ENCODE measurements around the gene SRRM4.
A peak's percentile ranks its signal among the peaks of the same experiment; 100 is the strongest.

Gene SRRM4

DNA sequence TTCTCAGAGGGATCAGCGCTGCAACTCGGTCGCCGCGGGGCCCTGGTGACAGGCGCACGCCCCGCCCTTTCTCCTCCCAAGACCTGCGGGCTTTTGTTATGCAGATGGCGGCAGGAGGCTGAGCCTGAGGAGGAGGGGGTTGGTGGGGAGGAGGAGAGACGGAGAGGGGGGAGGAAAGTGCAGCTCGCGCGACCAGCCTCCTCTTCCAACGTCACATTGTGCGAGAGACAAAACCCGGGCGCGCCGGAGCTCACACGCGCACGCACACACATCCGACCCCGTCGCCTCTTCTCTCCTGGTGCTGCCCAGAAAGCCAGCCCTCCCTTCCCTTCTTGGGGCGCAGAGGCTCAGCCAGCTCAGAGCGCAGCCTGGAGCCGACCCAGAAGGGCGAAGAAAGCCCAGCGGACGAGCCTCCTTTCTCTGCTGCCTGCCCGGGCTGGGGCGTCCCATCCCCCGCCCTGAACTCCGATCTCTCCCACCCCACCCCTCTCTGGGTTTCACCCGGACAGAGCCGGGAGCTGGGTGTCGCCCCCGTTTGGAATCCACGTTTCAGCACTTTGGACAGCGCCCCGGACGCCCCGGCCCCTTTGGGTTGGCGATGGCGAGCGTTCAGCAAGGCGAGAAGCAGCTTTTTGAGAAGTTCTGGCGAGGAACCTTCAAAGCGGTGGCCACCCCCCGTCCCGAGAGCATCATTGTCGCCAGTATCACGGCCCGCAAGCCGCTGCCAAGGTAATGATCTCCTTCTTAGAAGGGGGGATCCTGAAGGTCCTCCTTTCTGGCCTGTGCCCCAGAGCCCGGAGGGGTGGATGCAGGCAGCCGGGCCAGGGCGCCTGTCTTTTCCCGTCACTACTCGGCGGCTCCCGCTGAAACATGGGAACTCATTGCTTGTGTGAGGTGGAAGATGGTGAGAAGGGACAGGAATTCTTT, at the start of gene SRRM4:
TSS of gene SRRM4 (plus strand) at position 257 of the 927 bp plus-strand sequence. CDS start at position 599, 342 bp downstream.
- peak; percentile 98 for DNase-seq
- peak within 1 kb of the TSS; percentile 95 for H3K27ac ChIP-seq

DNA sequence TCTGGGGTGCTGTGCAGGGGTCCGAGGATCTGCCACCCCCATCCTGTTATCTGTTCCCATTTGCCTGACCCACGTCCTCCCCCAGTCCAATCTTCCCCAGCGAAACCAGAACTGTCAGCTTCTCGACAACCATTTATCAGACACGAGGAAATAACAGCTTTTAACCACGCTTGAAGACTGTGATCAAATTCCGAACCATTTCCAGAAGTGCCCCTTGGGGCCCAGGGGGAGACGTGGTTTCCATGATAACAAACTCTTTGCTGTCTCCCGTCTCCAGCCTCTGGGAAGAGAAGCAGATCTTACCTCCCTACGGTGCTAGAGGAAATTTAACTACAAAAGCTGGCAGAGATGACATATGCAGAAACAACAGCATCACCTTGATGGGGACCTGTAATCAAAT, 35.1 kb upstream of the SRRM4 start:
- Histone ChIP-seq H3K27ac (no peak overlapping the region), H3K27me3 (ENCODE audit: insufficient read depth, low read depth, severe bottlenecking) (no peaks in the 10 kb centered on the region), H3K9me3 (ENCODE audit: severe bottlenecking) (no peaks in the 10 kb centered on the region), H3K36me3 (no peaks in the 10 kb centered on the region), H3K4me3 (ENCODE audit: low read depth, low read length) (no peak overlapping the region)
- DNase-seq = no peak
- TF ChIP-seq, protein P1, sequence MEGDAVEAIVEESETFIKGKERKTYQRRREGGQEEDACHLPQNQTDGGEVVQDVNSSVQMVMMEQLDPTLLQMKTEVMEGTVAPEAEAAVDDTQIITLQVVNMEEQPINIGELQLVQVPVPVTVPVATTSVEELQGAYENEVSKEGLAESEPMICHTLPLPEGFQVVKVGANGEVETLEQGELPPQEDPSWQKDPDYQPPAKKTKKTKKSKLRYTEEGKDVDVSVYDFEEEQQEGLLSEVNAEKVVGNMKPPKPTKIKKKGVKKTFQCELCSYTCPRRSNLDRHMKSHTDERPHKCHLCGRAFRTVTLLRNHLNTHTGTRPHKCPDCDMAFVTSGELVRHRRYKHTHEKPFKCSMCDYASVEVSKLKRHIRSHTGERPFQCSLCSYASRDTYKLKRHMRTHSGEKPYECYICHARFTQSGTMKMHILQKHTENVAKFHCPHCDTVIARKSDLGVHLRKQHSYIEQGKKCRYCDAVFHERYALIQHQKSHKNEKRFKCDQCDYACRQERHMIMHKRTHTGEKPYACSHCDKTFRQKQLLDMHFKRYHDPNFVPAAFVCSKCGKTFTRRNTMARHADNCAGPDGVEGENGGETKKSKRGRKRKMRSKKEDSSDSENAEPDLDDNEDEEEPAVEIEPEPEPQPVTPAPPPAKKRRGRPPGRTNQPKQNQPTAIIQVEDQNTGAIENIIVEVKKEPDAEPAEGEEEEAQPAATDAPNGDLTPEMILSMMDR (IDR thresholded peaks at IDR 0.05; ENCODE audit: low read depth, low read length) = no peak

More for the DNA sequence above, at the start of gene SRRM4:
- Histone ChIP-seq H3K4me3 (ENCODE audit: low read depth, low read length) (peak within 1 kb of the TSS; percentile 88), H3K36me3 (peaks cover 31% of the 10 kb centered on the region), H3K9me3 (ENCODE audit: severe bottlenecking) (no peaks in the 10 kb centered on the region), H3K27me3 (ENCODE audit: insufficient read depth, low read depth, severe bottlenecking) (no peaks in the 10 kb centered on the region)
- TF ChIP-seq, protein P1 (IDR thresholded peaks at IDR 0.05; ENCODE audit: low read depth, low read length) = no peak

DNA sequence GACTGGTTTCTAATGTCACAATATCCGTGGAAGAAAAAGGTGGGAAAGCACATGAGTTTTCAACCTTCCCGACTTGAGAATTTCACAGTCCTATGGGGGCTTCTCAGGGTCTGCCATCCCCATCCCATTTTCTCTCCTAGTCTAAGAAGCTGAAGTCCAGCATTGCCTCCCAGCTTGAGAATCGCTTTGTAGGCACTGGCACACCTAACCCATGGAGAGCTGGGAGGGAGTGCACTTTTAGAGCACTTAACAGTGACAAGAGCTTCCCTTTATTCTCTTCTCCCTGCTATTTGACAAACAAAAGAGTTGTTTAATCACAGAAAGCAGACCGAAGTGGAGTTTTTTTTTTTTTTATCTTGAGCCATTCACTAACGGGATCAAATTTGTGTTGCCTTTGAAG, 22.8 kb upstream of the SRRM4 start:
- Histone ChIP-seq H3K27ac (no peak overlapping the region), H3K4me3 (ENCODE audit: low read depth, low read length) (no peak overlapping the region), H3K36me3 (no peaks in the 10 kb centered on the region), H3K9me3 (ENCODE audit: severe bottlenecking) (no peaks in the 10 kb centered on the region), H3K27me3 (ENCODE audit: insufficient read depth, low read depth, severe bottlenecking) (no peaks in the 10 kb centered on the region)
- TF ChIP-seq, protein P1 (IDR thresholded peaks at IDR 0.05; ENCODE audit: low read depth, low read length) = no peak
- no peak for DNase-seq

GRCh38 chr12:118959348-118959747, 22.0 kb upstream of the SRRM4 start:
- no peak for DNase-seq
- Histone ChIP-seq H3K4me3 (ENCODE audit: low read depth, low read length) (no peak overlapping the region), H3K27me3 (ENCODE audit: insufficient read depth, low read depth, severe bottlenecking) (no peaks in the 10 kb centered on the region), H3K9me3 (ENCODE audit: severe bottlenecking) (no peaks in the 10 kb centered on the region), H3K36me3 (no peaks in the 10 kb centered on the region), H3K27ac (no peak overlapping the region)
- TF ChIP-seq, protein P1 (IDR thresholded peaks at IDR 0.05; ENCODE audit: low read depth, low read length) = no peak

GRCh38 chr12:118959985-118960560, 21.3 kb upstream of the SRRM4 start:
- TF ChIP-seq, protein P1 (IDR thresholded peaks at IDR 0.05; ENCODE audit: low read depth, low read length) = no peak
- Histone ChIP-seq H3K36me3 (no peaks in the 10 kb centered on the region), H3K9me3 (ENCODE audit: severe bottlenecking) (no peaks in the 10 kb centered on the region), H3K27me3 (ENCODE audit: insufficient read depth, low read depth, severe bottlenecking) (no peaks in the 10 kb centered on the region), H3K27ac (no peak overlapping the region), H3K4me3 (ENCODE audit: low read depth, low read length) (no peak overlapping the region)
- DNase-seq = no peak
